HG03565 (cell line): ENCODE results near the gene GDAP2.
"Not testable (repeated sequence)": the region's sequence is repeated elsewhere in the genome, so short reads cannot be mapped to it uniquely, and the experiment has no call there.

Experiments used
- ATAC-seq: cut with Tn5 transposase; IDR thresholded peaks from one replicate; pipeline ENCODE4 v1.9.1; 2021; ENCODE audit warnings: mild to moderate bottlenecking, moderate library complexity; ENCODE audit not compliant: unreplicated experiment

The GDAP2 gene

GRCh38 chr1:117902944-117903343 lies 26.5 kb downstream of the GDAP2 start:
- ATAC-seq = no peak

- ATAC-seq = no peak
Observed at GRCh38 chr1:117899801-117900200, 29.6 kb downstream of the GDAP2 start.

- no peak for ATAC-seq
Observed at GRCh38 chr1:117897551-117897950, 31.9 kb downstream of the GDAP2 start.

GRCh38 chr1:117895482-117896114 lies 33.8 kb downstream of the GDAP2 start:
- ATAC-seq = peak; percentile 89

GRCh38 chr1:117894078-117894477 lies 35.3 kb downstream of the GDAP2 start:
- no peak for ATAC-seq

GRCh38 chr1:117892512-117892911 lies 36.9 kb downstream of the GDAP2 start:
- ATAC-seq = no peak

- no peak for ATAC-seq
Observed at GRCh38 chr1:117890452-117890851, 39.0 kb downstream of the GDAP2 start.

- ATAC-seq = no peak
Observed at GRCh38 chr1:117886101-117886795, 43.2 kb downstream of the GDAP2 start.

GRCh38 chr1:117883616-117884015 lies 45.8 kb downstream of the GDAP2 start:
- ATAC-seq = no peak

GRCh38 chr1:117879284-117879683 lies 50.1 kb downstream of the GDAP2 start:
- no peak for ATAC-seq

- no peak for ATAC-seq
Observed at GRCh38 chr1:117877823-117878222, 51.6 kb downstream of the GDAP2 start.

GRCh38 chr1:117871013-117871412 lies 58.4 kb downstream of the GDAP2 start:
- no peak for ATAC-seq

- ATAC-seq = no peak
Observed at GRCh38 chr1:117861694-117862093, 67.7 kb downstream of the GDAP2 start.

GRCh38 chr1:117860896-117861610 lies 68.4 kb downstream of the GDAP2 start:
- ATAC-seq = no peak

- ATAC-seq = no peak
Observed at GRCh38 chr1:117859901-117860300, 69.5 kb downstream of the GDAP2 start.

GRCh38 chr1:117857418-117857817 lies 72.0 kb downstream of the GDAP2 start:
- ATAC-seq = no peak

- ATAC-seq = no peak
Observed at GRCh38 chr1:117852853-117853553, 76.4 kb downstream of the GDAP2 start.

GRCh38 chr1:117851687-117852086 lies 77.7 kb downstream of the GDAP2 start:
- ATAC-seq = no peak

GRCh38 chr1:117846674-117847425 lies 82.6 kb downstream of the GDAP2 start:
- no peak for ATAC-seq

- not testable (repeated sequence) for ATAC-seq
Observed at GRCh38 chr1:117844478-117844877, 84.9 kb downstream of the GDAP2 start.

- no peak for ATAC-seq
Observed at GRCh38 chr1:117843791-117844190, 85.6 kb downstream of the GDAP2 start.
